ENCODE results near the gene YIPF2.
"Not testable (repeated sequence)": the region's sequence is repeated elsewhere in the genome, so short reads cannot be mapped to it uniquely, and the experiment has no call there.

YIPF2 gene

DNA sequence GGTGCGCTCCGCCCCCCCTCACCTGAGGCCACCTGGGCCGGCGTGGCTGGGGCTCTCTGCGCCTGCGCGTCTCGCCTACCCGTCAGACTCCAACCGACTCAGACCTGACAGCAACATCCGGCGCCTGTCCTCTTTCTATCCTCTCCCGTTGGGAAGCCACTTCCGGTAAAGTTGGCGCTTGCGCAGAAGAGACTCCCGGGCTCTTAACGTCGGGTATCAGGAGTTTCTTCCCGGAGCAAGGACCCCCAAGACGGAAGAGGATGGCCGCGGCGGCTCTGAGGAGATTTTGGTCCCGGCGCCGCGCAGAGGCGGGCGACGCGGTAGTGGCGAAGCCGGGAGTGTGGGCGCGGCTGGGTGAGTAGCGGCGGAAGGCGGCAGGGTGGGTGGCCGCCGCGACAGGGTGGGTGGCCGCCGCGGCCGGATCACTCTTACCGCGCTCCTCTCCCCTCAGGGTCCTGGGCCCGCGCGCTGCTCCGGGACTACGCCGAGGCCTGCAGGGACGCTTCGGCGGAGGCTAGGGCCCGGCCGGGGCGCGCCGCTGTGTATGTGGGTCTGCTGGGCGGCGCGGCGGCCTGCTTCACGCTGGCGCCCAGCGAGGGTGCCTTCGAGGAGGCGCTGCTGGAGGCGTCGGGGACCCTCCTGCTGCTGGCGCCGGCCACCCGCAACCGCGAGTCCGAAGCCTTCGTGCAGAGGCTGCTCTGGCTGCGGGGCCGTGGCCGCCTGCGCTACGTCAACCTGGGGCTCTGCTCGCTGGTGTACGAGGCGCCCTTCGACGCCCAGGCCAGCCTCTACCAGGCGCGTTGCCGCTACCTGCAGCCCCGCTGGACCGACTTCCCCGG lies at the start of gene YIPF2, which contains the start of gene TIMM29:
Gene YIPF2 (minus strand): TSS at position 77 of the 839 bp plus-strand sequence. CDS start 229 bp downstream, outside the sequence.
Gene TIMM29 (plus strand): TSS at position 249 of the 839 bp plus-strand sequence. CDS start 12 bp downstream, at position 261.
- DNase-seq = peak; percentile 98

- no peak for DNase-seq
Measured at GRCh38 chr19:10977742-10978092, 49.3 kb upstream of the YIPF2 start.

GRCh38 chr19:10976131-10976892 lies 47.9 kb upstream of the YIPF2 start:
- no peak for DNase-seq

GRCh38 chr19:10975374-10976130 lies 47.1 kb upstream of the YIPF2 start:
- DNase-seq = no peak

DNA sequence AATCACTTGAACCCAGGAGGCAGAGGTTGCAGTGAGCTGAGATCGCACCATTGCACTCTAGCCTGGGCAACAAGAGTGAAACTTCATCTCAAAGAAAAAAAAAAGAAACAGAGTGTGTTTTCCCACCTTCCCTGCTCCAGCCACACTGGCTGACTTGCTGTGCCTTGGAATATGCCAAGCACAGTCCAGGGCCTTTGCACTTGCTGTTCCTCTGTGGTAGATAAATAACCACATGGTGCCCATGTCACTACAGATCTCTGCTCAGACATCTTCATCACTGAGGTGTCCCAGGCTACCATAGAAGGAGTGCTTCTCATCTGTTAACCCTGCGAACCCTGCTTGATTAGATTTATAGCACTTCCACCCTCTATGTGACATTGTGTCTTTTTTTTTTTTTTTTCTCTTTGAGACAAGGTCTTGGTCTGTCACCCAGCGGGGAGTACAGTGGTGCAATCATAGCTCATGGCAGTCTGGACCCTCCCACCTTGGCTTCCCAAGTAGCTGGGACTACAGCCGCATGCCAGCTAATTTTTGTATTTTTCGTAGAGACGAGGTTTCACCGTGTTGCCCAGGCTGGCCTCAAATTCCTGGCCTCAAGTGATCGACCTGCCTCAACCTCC lies 42.8 kb upstream of the YIPF2 start:
- no peak for DNase-seq

- no peak for DNase-seq
Measured at GRCh38 chr19:10968527-10969135, 40.2 kb upstream of the YIPF2 start.

DNA sequence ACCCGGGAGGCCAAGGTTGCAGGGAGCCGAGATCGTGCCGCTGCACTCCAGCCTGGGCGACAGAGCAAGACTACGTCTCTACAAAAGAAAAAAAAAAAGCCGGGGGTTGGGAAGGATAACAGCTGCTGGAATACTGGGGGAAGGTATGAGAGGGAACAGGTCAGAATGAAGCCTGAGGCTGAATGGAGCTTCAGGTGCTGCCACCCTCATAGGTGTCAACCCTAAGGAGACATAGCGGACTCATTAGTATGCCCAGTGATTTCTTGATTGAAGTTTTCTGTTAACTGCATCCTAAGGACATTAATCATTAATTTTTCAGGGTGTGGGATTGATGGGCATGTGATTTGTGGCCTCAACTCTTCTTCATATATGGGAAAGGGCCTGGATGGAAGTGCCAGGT lies 38.4 kb upstream of the YIPF2 start:
- DNase-seq = no peak

- DNase-seq = no peak
Measured at GRCh38 chr19:10965398-10965797, 37.0 kb upstream of the YIPF2 start.

DNA sequence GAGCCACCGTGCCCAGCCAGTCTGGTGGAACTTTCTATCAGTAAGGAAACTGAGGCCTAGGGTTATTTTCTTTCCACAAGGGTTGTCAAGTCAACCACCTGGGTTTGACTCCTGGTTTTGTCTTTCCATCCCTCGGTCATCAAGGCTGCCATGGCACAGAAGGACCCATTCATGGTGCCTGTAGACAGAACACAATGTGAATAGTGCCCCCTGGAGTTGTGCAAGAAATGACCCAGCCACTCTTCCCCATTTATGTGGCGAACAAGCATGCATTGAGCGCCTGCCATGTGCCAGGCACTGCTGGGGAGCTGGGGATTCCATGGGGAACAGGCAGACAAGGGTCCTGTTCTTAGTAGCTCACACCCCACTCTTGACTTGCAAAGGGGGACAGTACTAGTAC lies 36.5 kb upstream of the YIPF2 start:
- DNase-seq = no peak

GRCh38 chr19:10963865-10964264 lies 35.4 kb upstream of the YIPF2 start:
- no peak for DNase-seq

DNA sequence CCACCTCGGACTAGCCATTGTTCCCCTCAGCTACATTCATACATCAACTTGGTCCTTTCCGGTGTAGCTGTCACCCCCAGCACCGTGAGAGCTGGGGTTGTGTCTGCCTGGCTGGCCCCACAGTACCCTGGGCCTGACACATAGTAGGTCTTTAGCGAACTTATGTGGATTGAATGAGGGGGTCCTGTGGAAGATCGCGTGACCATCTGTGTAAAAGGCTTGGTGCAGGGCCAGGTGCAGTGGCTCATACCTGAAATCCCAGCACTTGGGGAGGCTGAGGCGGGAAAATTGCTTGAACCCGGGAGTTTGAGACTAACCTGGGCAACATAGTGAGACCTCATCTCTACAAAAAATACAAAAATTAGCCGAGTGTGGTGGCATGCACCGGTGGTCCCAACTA lies 34.4 kb upstream of the YIPF2 start:
- DNase-seq = no peak

- DNase-seq = no peak
Measured at GRCh38 chr19:10961073-10961860, 32.8 kb upstream of the YIPF2 start.

GRCh38 chr19:10960314-10961072 lies 32.1 kb upstream of the YIPF2 start, which contains the start of gene SMARCA4:
TSS of gene SMARCA4 (plus strand) at chr19:10961030. CDS start at chr19:10984152, 23,122 bp downstream.
- DNase-seq = peak; percentile 97

- DNase-seq = not testable (repeated sequence)
Measured at GRCh38 chr19:10959277-10959968, 31.0 kb upstream of the YIPF2 start.

- DNase-seq = no peak
Measured at GRCh38 chr19:10952809-10953208, 24.4 kb upstream of the YIPF2 start.

DNA sequence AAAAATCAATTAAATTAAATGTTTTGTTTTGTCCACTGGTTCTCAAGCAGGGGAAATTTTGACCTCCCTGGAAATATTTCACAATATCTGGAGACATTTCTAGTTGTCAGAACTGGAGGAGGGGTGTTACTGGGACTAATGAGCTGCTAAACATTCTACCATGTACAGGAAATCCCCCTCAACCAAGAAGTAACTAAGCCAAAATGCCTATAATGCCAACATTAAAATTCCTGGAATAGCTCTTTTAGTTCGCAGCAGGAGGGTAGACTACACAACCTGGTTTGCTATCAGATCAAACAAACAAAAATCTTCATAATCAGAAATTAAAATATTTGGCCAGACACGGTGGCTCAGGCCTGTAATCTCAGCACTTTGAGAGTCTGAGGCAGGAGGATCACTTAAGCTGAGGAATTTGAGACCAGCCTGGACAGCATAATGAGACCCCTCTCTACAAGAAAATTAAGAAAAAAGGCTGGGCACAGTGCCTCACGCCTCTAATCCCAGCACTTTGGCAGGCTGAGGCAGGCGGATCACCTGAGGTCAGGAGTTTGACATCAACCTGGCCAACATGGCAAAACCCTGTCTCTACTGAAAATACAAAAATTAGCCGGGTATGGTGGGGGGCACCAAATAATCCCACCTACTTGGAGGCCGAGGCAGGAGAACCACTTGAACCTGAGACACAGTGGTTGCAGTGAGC lies 18.7 kb upstream of the YIPF2 start:
- peak; percentile 77 for DNase-seq

- no peak for DNase-seq
Measured at GRCh38 chr19:10945264-10945663, 16.8 kb upstream of the YIPF2 start.

DNA sequence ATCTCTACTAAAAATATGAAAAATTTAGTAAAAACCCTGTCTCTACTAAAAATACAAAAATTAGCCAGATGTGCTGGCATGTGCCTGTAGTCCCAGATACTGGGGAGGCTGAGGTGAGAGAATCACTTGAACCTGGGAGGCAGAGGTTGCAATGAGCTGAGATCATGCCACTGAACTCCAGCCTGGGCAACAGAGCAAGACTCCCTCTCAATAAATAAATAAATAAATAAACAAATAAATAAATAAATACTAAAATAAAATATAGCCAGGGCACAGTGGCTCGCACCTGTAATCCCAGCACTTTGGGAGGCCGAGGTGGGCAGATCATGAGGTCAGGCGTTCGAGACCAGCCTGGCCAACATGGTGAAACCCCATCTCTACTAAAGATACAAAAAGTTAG lies 15.0 kb upstream of the YIPF2 start:
- DNase-seq = not testable (repeated sequence)

DNA sequence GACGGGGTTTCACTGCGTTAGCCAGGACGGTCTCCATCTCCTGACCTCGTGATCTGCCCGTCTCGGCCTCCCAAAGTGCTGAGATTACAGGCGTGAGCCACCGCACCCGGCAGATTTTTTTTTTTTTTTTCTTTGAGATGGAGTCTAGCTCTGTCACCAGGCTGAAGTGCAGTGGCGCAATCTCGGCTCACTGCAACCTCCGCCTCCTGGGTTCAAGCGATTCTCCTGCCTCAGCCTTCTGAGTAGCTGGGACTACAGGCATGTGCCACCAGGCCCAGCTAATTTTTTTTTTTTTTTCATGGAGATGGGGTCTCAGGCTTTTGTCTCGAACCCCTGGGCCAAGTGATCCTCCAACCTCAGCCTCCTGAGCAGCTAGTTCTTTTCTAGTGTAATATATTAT lies 13.2 kb upstream of the YIPF2 start:
- not testable (repeated sequence) for DNase-seq
